ENCODE results near the gene CREB3L4. TPM values are rescaled to one million over a fixed set of nuclear protein-coding genes. Genes with fewer than 3 reads are reported as not detected.

The CREB3L4 gene
- total and polyA plus RNA-seq, 11 donors = 2.5 to 7.2 (median 4.7) TPM

- intact Hi-C loops (cut with DNase I) = loop anchor here in 1 of 10 donors (10.0 kb wide), 1 partner anchor 156 kb away; no protein-coding TSS in a partner anchor
- Histone ChIP-seq H3K27ac (no peak overlapping the region), H3K4me1 (peaks cover 0 to 25% (median 13%) of the 10 kb centered on the region in 12 donors), H3K36me3 (peaks cover 0 to 79% (median 77%) of the 10 kb centered on the region in 9 donors), H3K9me3 (no peaks in the 10 kb centered on the region), H3K4me3 (no peak overlapping the region), H3K27me3 (no peaks in the 10 kb centered on the region)
- ATAC-seq = no peak
- no peak for TF ChIP-seq POLR2A (IDR thresholded peaks at IDR 0.05)
- no peak for TF ChIP-seq CTCF (IDR thresholded peaks at IDR 0.05)
- WGBS, 4 donors = 90 to 95% (median 92%) methylated on average over 11 of the region's 11 CpGs
- no peak for DNase-seq
Observed at GRCh38 chr1:153951183-153951582, 16.5 kb upstream of the CREB3L4 start.

GRCh38 chr1:153951801-153952200, 15.9 kb upstream of the CREB3L4 start:
- no peak overlapping the region for H3K27ac ChIP-seq
- peaks cover 0 to 79% (median 77%) of the 10 kb centered on the region in 9 donors for H3K36me3 ChIP-seq
- 71 to 100% (median 92%) methylated on average over 1 to 2 of the region's 2 CpGs for whole genome bisulfite sequencing, 4 donors
- DNase-seq (no peak), ATAC-seq (no peak)
- no peak for TF ChIP-seq POLR2A (IDR thresholded peaks at IDR 0.05)
- no peak for TF ChIP-seq CTCF (IDR thresholded peaks at IDR 0.05)
- no peaks in the 10 kb centered on the region for H3K9me3 ChIP-seq
- intact Hi-C loops (cut with DNase I) = loop anchor here in 1 of 10 donors (10.0 kb wide), 1 partner anchor 157 kb away; no protein-coding TSS in a partner anchor
- H3K4me1 ChIP-seq = peaks cover under 1 to 29% (median 17%) of the 10 kb centered on the region in 12 donors
- H3K27me3 ChIP-seq = no peaks in the 10 kb centered on the region
- no peak overlapping the region for H3K4me3 ChIP-seq

DNA sequence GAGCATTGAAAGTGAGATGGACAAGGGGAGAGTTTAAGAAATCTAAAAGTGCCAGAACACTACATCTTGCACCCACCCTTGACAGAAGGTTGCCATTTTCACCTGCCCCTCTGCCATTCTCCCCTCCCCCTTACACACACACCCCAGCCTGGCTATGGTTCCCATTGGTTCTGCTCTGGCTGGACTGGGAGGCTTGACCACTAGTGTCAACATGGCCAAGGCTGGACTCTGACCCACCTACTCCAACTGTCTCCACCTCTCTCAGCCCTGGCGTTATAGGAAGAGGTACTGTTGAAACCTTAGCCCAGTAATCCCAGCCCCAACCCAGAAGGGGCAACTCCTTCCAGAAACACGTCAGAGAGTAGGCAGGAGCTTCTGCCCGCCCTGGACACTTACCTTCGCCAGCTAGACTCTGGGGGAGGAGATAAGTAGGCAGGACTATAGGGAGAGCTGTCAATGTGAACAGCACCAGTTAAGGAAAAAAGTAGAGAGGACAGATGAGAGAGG, 13.8 kb upstream of the CREB3L4 start:
- Histone ChIP-seq H3K9me3 (no peaks in the 10 kb centered on the region), H3K4me1 (peaks cover 5 to 36% (median 27%) of the 10 kb centered on the region in 12 donors), H3K27ac (no peak overlapping the region), H3K27me3 (no peaks in the 10 kb centered on the region), H3K4me3 (no peak overlapping the region), H3K36me3 (peaks cover 0 to 61% (median 58%) of the 10 kb centered on the region in 9 donors)
- TF ChIP-seq CTCF (IDR thresholded peaks at IDR 0.05) (no peak), POLR2A (IDR thresholded peaks at IDR 0.05) (no peak)
- intact Hi-C loops (cut with DNase I) = loop anchor here in 1 of 10 donors (10.0 kb wide), 1 partner anchor 159 kb away; no protein-coding TSS in a partner anchor
- peak in 1 of 5 donors; percentile 11 for DNase-seq
- ATAC-seq = no peak
- WGBS, 4 donors = 80 to 87% (median 81%) methylated on average over 4 of the region's 4 CpGs

DNA sequence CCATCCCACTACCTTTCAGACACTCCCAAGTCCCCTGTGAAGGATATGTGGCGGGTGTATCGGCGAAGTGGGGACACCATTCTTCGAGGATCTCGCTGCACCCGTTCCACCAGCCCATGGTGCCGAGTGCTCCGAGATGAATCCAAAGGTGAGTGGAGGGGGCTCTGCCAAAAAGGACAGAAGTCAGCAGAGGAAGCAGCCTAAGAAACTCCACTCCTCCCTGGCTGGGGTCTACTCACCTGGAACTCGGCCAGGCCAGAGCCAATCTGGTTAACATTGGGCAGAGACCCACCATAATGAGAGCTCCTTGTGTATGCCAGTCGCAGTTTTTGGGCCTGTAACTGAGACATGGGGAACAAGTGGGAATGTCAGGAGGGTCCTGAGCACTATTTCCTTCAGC, 12.9 kb upstream of the CREB3L4 start:
- no peak for ATAC-seq
- intact Hi-C loops (cut with DNase I) = loop anchor here in 2 of 10 donors (5.0 to 10.0 kb wide), 2 partner anchors 33 to 160 kb away; partner anchors contain the start of gene GATAD2B (in 1 of the 2)
- WGBS, 4 donors = 94 to 99% (median 96%) methylated on average over 10 of the region's 10 CpGs
- DNase-seq = peak in 1 of 5 donors; percentile 17
- no peak for TF ChIP-seq CTCF (IDR thresholded peaks at IDR 0.05)
- TF ChIP-seq POLR2A (IDR thresholded peaks at IDR 0.05) = no peak
- H3K36me3 ChIP-seq = peaks cover 0 to 56% (median 51%) of the 10 kb centered on the region in 9 donors
- H3K27ac ChIP-seq = no peak overlapping the region
- H3K4me1 ChIP-seq = peaks cover 5 to 45% (median 36%) of the 10 kb centered on the region in 12 donors
- H3K27me3 ChIP-seq = no peaks in the 10 kb centered on the region
- H3K9me3 ChIP-seq = no peaks in the 10 kb centered on the region
- H3K4me3 ChIP-seq = no peak overlapping the region
